Natural killer cell (primary cell): ENCODE data around the gene TSPAN12. TPM values are rescaled to one million over a fixed set of nuclear protein-coding genes. Genes with fewer than 3 reads are reported as not detected.
A peak's percentile ranks its signal among the peaks of the same experiment; 100 is the strongest.

Experiments
- ATAC-seq, 3 donors: fragments of 150-1000 bp in 2 of 3; fragments of 200-7000 bp in 1 of 3; cut with Tn5 transposase; 1 replicate in 1 of 3; 2 replicates in 2 of 3; pipeline ENCODE4 v1.10.0; 2021; ENCODE audit warnings: mild to moderate bottlenecking in 2 of 3, moderate library complexity in 2 of 3
- DNase-seq, 2 donors: peaks; one replicate each; pipeline versions ENCODE4 v3.0.0 to v3.0.0-alpha.2; 2013 to 2021; ENCODE audit warnings: mixed read lengths in 1 of 2
- H3K27ac ChIP-seq: one replicate; pipeline ENCODE4 v1.5.1; 2013; ENCODE audit warnings: mild to moderate bottlenecking, low read length
- H3K27me3 ChIP-seq: one replicate; pipeline ENCODE4 v1.6.1; 2013; ENCODE audit warnings: low read length; ENCODE audit not compliant: control insufficient read depth, insufficient read depth
- H3K36me3 ChIP-seq: one replicate; pipeline ENCODE4 v1.6.1; 2013; ENCODE audit warnings: low read length; ENCODE audit not compliant: control insufficient read depth, insufficient read depth
- H3K4me1 ChIP-seq: one replicate; pipeline ENCODE4 v1.6.1; 2013; ENCODE audit warnings: low read length; ENCODE audit not compliant: control insufficient read depth, insufficient read depth
- H3K4me3 ChIP-seq: one replicate; pipeline ENCODE4 v1.5.1; 2013; ENCODE audit warnings: low read length
- H3K9me3 ChIP-seq: one replicate; pipeline ENCODE4 v1.6.1; 2013; ENCODE audit warnings: low read length; ENCODE audit not compliant: control insufficient read depth, insufficient read depth
- H3K27ac Mint-ChIP-seq, 2 donors: one replicate each; pipeline ENCODE4 v1.8.0; 2022; ENCODE audit warnings: mild to moderate bottlenecking in 2 of 2, mixed read lengths in 2 of 2, moderate library complexity in 1 of 2
- H3K27me3 Mint-ChIP-seq, 2 donors: one replicate each; pipeline ENCODE4 v1.8.0; 2022; ENCODE audit warnings: low read depth in 2 of 2, mixed read lengths in 2 of 2
- H3K36me3 Mint-ChIP-seq: one replicate; pipeline ENCODE4 v1.8.0; 2022; ENCODE audit warnings: mixed read lengths
- H3K4me1 Mint-ChIP-seq, 2 donors: one replicate each; pipeline ENCODE4 v1.8.0; 2022; ENCODE audit warnings: mixed read lengths in 2 of 2
- H3K4me3 Mint-ChIP-seq: one replicate; pipeline ENCODE4 v1.8.0; 2022; ENCODE audit warnings: mild to moderate bottlenecking, moderate library complexity, mixed read lengths
- H3K9me3 Mint-ChIP-seq, 2 donors: one replicate each; pipeline ENCODE4 v1.8.0; 2022; ENCODE audit warnings: mixed read lengths in 2 of 2
- WGBS: methylation state at CpG from one replicate; pipeline ENCODE4 v1.1.7; 2013; ENCODE audit warnings: missing lambda C conversion rate; ENCODE audit not compliant: insufficient coverage; 5-methylcytosine and 5-hydroxymethylcytosine counted together
- intact Hi-C: fragments of 100-400 bp; cut with micrococcal nuclease; formaldehyde crosslinking; loops from one replicate; pipeline ENCODE4 v1.14.2; 2022
- total RNA-seq, 4 donors: library from RNA; stranded (reverse); fragments of 120-200 nt in 1 of 4; gene quantifications; one replicate each; pipeline versions ENCODE4 v1.2.3 to v1.2.4, GENCODE V29; 2013 to 2022
- TF ChIP-seq, protein P1 (sequence below): fragments of 200-600 bp; IDR thresholded peaks from one replicate; pipeline ENCODE4 v1.8.0; 2022; ENCODE audit warnings: antibody characterized with exemption

TSPAN12 gene
- total RNA-seq, 3 donors from 2014 or later (not counting 1 experiment from before 2014, with no cell fraction given), result not detected

GRCh38 chr7:120856198-120856597 lies 1.7 kb downstream of the TSPAN12 start:
- WGBS, result no CpG with 5 or more reads among the region's 5 CpGs
- H3K4me1 ChIP-seq, result peaks cover 12% of the 10 kb centered on the region
- peaks cover 46% of the 10 kb centered on the region for H3K27me3 ChIP-seq
- Mint-ChIP-seq H3K4me3 (peak overlapping the region; percentile 84), H3K36me3 (no peaks in the 10 kb centered on the region), H3K9me3 (no peaks in the 10 kb centered on the region), H3K4me1 (peaks cover 10 to 21% of the 10 kb centered on the region in 2 donors), H3K27ac (no peak overlapping the region), H3K27me3 (peaks cover 34 to 58% of the 10 kb centered on the region in 2 donors)
- H3K9me3 ChIP-seq, result no peaks in the 10 kb centered on the region
- H3K36me3 ChIP-seq, result no peaks in the 10 kb centered on the region
- TF ChIP-seq, protein P1, sequence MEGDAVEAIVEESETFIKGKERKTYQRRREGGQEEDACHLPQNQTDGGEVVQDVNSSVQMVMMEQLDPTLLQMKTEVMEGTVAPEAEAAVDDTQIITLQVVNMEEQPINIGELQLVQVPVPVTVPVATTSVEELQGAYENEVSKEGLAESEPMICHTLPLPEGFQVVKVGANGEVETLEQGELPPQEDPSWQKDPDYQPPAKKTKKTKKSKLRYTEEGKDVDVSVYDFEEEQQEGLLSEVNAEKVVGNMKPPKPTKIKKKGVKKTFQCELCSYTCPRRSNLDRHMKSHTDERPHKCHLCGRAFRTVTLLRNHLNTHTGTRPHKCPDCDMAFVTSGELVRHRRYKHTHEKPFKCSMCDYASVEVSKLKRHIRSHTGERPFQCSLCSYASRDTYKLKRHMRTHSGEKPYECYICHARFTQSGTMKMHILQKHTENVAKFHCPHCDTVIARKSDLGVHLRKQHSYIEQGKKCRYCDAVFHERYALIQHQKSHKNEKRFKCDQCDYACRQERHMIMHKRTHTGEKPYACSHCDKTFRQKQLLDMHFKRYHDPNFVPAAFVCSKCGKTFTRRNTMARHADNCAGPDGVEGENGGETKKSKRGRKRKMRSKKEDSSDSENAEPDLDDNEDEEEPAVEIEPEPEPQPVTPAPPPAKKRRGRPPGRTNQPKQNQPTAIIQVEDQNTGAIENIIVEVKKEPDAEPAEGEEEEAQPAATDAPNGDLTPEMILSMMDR, result no peak
- DNase-seq (no peak), ATAC-seq (no peak)
- no peak overlapping the region for H3K4me3 ChIP-seq
- H3K27ac ChIP-seq, result no peak overlapping the region
- intact Hi-C loops, result no loop called here

GRCh38 chr7:120852700-120853099 lies 5.2 kb downstream of the TSPAN12 start:
- H3K9me3 ChIP-seq, result no peaks in the 10 kb centered on the region
- intact Hi-C loops, result no loop called here
- H3K4me1 ChIP-seq, result peaks cover 9% of the 10 kb centered on the region
- ATAC-seq (no peak), DNase-seq (no peak)
- H3K27me3 ChIP-seq, result peaks cover 27% of the 10 kb centered on the region
- H3K27ac ChIP-seq, result no peak overlapping the region
- Mint-ChIP-seq H3K27ac (no peak overlapping the region), H3K27me3 (peaks cover 26 to 36% of the 10 kb centered on the region in 2 donors), H3K36me3 (no peaks in the 10 kb centered on the region), H3K4me1 (peaks cover 10 to 13% of the 10 kb centered on the region in 2 donors), H3K4me3 (no peak overlapping the region), H3K9me3 (no peaks in the 10 kb centered on the region)
- H3K36me3 ChIP-seq, result no peaks in the 10 kb centered on the region
- H3K4me3 ChIP-seq, result no peak overlapping the region
- TF ChIP-seq, protein P1, result no peak

DNA sequence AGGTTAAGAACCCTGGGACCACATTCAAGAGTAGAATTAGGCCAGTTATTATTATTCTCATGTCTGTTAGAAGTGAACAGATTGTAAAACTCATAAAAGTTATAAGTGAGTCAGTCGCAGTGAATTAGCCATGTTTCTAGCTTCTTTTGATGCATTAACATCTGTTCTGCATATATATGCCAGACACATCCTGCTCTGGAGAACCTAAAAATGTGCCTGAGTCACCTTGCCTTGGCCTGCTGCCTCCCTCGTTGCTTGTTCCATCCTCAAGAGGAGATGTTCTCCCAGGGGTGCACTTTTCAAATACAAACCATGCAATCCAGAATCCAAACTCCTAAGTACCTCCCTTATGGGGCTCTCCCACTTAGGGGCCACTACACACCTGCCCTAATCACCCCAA lies 14.8 kb downstream of the TSPAN12 start:
- no peaks in the 10 kb centered on the region for H3K36me3 Mint-ChIP-seq
- Histone ChIP-seq H3K4me3 (no peak overlapping the region), H3K27ac (no peak overlapping the region), H3K36me3 (no peaks in the 10 kb centered on the region), H3K27me3 (no peaks in the 10 kb centered on the region), H3K4me1 (no peaks in the 10 kb centered on the region), H3K9me3 (no peaks in the 10 kb centered on the region)
- no peaks in the 10 kb centered on the region for H3K9me3 Mint-ChIP-seq
- no peak overlapping the region for H3K4me3 Mint-ChIP-seq
- WGBS, result 88% methylated on average over 2 of the region's 2 CpGs
- peaks cover 4 to 18% of the 10 kb centered on the region in 2 donors for H3K27me3 Mint-ChIP-seq
- H3K27ac Mint-ChIP-seq, result no peak overlapping the region
- TF ChIP-seq, protein P1, result no peak
- intact Hi-C loops, result no loop called here
- ATAC-seq (no peak), DNase-seq (no peak)
- no peaks in the 10 kb centered on the region for H3K4me1 Mint-ChIP-seq

GRCh38 chr7:120842121-120842621 lies 15.8 kb downstream of the TSPAN12 start:
- no peaks in the 10 kb centered on the region for H3K36me3 Mint-ChIP-seq
- Histone ChIP-seq H3K4me3 (no peak overlapping the region), H3K27ac (no peak overlapping the region), H3K36me3 (no peaks in the 10 kb centered on the region), H3K27me3 (no peaks in the 10 kb centered on the region), H3K9me3 (no peaks in the 10 kb centered on the region), H3K4me1 (no peaks in the 10 kb centered on the region)
- no peak overlapping the region for H3K4me3 Mint-ChIP-seq
- no peak for ATAC-seq
- DNase-seq, result no peak
- H3K27me3 Mint-ChIP-seq, result peaks cover 0 to 9% of the 10 kb centered on the region in 2 donors
- no peak overlapping the region for H3K27ac Mint-ChIP-seq
- no peaks in the 10 kb centered on the region for H3K4me1 Mint-ChIP-seq
- TF ChIP-seq, protein P1, result no peak
- no peaks in the 10 kb centered on the region for H3K9me3 Mint-ChIP-seq
- intact Hi-C loops, result no loop called here
- WGBS, result 92% methylated on average over 4 of the region's 4 CpGs
